Activated CD8-positive, alpha-beta memory T cell treated with anti-CD3 and anti-CD28 coated beads for 36 hours (primary cell): ENCODE results near the gene PCED1B. TPM values are rescaled to one million over a fixed set of nuclear protein-coding genes. Genes with fewer than 3 reads are reported as not detected.
"Not testable (repeated sequence)": the region's sequence is repeated elsewhere in the genome, so short reads cannot be mapped to it uniquely, and the experiment has no call there.

Experiments used
- CTCF ChIA-PET: fragments of 350-600 bp; sonication (Branson Sonifier 250); formaldehyde crosslinking; loops from one replicate; lab custom pipeline; 2021; ENCODE audit warnings: antibody characterized with exemption; lab: Charles Lee
- POLR2A ChIA-PET: fragments of 350-600 bp; sonication (Branson Sonifier 250); formaldehyde crosslinking; loops from one replicate; lab custom pipeline; 2021; ENCODE audit warnings: antibody characterized with exemption; lab: Charles Lee
- total RNA-seq, 2 experiments: library from RNA; stranded (reverse); gene quantifications; one replicate each; pipeline ENCODE4 v1.2.3, GENCODE V29; 2021

Gene PCED1B
- total RNA-seq, 2 experiments from 2014 or later, result 79.8 to 86.5 TPM

DNA sequence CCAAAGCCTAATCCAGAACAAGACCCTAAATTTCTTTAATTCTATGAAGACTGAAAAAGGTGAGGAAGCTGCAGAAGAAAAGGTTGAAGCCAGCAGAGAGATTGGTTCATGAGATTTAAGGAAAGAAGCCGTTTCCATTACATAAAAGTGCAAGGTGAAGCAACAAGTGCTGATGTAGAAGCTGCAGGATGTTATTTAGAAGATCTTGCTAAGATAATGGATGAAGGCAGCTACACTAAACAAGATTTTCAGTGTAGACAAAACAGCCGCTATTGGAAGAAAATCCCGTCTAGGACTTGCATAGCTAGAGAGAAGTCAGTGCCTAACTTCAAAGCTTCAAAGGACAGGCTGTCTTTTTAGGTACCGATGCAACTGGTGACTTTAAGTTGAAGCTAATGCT lies 65.8 kb downstream of the PCED1B start:
- CTCF ChIA-PET, result interaction anchor here (1.1 kb wide), 1 partner anchor 12 kb away, joined by 3 read pairs; no protein-coding TSS in a partner anchor
- POLR2A ChIA-PET, result no interaction called here

DNA sequence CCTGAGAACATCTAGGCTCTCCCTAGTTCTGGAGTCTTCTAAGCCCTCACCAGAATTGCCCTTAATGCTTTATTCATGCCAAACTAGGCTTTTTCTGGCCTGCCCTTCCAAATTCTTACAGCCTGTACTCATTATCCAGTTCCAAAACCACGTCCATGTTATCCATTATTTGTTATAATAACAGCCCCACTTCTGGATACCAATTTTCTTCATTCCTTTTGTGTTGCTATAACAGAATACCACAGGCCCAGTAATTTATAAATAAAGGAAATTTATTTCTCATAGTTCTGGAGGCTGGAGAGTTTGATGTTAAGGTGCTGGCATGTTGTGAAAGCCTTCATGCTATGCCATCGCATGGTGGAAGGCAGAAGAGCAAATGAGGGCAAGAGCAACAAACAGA lies 68.3 kb downstream of the PCED1B start:
- POLR2A ChIA-PET, result no interaction called here
- CTCF ChIA-PET, result no interaction called here

DNA sequence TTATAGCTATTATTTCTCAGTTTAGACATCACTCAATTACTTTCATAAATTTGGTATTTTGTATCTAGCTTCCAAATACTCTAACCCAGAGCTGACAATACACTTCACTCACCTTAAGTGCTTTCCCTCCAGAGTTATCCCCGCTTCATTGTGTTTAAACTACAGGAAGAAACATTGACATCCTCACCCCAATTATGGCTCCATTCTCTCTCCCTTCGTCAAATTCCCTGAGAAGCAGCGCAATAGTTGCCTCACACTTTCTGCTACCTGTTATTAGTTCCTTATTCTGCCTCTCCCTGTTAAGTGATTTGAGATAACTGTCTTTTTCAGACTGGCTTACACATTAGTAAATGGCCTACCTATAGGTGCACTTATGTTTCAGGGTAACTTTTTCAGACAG lies 69.7 kb downstream of the PCED1B start:
- ChIA-PET CTCF (interaction anchor here (1.5 kb wide), 1 partner anchor 249 kb away, joined by 3 read pairs; no protein-coding TSS in a partner anchor), POLR2A (no interaction called here)

DNA sequence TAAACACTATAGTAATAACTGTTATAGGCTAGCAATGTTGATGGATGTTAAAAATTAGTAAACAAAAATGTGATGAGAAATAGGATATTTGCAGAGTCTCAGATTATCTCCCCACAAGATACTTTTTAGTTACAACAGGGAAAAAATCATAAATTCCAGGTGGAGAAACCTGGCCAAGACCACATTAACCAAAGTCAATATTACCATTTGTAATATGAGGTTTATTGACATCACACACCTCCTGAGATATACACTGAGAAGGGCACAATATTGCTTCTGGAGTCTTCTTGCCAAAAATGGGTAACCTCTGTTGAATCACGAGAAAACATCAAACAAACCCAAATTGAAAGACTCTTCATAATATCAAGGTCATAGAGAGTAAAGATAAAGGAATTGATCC lies 72.7 kb downstream of the PCED1B start:
- POLR2A ChIA-PET, result no interaction called here
- CTCF ChIA-PET, result no interaction called here

DNA sequence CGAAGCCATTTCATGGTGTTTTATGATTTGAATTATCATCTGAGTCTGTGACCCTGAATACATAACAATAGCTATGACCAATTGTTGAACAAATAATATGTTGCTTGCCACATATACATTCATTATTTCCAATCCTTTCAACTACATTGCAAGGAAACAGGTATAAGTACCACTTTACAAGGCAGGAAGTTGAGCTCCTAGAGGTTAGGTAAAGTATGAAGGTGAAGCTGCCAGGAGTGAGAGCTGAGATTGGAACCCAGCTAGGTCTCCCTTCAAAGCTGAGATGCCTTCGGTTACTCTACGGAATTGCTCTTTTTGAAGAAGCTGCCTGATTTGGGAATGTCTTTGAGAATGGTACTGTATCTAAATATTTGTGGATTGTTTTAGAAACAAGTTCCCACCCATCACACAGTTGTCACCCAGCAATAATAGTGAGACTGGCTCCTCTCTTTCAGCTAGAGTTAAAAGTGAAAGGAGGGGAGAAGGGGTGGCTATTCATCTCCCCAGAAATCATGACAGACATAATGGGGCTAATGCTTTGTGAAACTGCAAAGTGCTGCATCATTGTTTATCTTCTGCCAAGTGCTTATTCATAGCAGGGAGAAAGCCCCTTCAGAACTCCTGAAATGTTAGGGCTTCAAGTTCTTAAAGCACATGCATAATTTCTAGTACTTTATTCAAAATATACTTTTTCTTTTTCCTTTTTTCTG lies 76.2 kb downstream of the PCED1B start:
- ChIA-PET CTCF (no interaction called here), POLR2A (no interaction called here)

DNA sequence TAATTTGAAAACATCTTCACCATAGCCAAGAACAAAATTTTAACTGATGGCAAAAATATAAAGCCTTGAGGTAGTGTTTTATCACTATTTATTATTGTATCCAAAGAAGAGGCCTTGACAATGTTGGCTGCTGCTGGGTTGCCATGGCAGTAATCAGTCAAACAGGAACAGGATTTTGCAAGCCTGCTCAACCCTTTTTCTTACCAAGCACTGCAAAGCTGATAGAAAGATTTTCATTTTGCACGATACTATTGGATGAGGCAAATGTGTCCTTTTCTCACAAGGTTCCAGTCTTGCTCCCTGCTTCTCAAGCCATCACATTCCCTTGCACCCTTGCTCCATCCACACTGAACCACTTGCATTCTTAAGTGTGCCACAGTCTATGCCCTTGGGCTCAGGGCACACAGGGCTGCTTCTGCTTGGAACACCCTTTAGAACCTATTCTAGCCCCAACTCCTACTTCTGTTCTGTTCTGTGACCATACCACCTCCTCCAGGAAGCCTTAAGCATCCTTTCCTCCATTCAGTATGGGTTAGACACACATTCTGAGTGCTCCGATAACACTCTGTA lies 76.8 kb downstream of the PCED1B start:
- POLR2A ChIA-PET, result no interaction called here
- CTCF ChIA-PET, result interaction anchor here (0.7 kb wide), 1 partner anchor 35 kb away, joined by 3 read pairs; no protein-coding TSS in a partner anchor

DNA sequence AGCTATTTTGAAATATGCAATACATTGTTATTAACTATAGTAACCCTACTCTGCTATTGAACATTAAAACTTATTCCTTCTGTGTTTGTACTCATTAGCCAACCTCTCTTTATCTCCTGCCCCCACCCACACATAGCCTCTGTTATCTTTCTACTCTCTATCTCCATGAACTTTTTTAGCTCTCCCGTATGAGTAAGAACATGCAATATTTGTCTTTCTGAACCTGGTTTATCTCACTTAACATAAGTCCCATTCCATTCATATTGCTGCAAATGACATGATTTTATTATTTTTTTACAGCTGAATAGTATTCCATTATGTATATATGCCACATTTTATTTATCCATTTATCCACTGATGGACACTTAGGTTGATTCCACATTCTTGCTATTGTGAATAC lies 79.4 kb downstream of the PCED1B start:
- ChIA-PET CTCF (no interaction called here), POLR2A (no interaction called here)

DNA sequence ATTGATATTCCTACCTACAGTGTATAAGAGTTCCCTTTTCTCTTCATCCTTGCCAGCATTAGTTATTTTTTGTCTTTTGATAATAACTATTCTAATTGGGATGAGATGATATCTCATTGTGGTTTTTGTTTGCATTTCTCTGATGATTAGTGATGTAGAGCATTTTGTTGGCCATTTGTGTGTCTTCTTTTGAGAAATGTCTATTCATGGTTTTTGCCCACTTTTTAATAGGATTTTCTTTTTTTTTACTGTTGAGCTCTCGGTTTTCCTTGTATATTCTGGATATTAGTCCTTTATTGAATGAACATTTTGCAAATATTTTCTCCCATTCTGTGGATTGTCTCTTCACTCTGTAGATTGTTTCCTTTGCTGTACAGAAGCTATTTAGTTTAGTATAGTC lies 79.9 kb downstream of the PCED1B start:
- CTCF ChIA-PET, result no interaction called here
- POLR2A ChIA-PET, result no interaction called here

DNA sequence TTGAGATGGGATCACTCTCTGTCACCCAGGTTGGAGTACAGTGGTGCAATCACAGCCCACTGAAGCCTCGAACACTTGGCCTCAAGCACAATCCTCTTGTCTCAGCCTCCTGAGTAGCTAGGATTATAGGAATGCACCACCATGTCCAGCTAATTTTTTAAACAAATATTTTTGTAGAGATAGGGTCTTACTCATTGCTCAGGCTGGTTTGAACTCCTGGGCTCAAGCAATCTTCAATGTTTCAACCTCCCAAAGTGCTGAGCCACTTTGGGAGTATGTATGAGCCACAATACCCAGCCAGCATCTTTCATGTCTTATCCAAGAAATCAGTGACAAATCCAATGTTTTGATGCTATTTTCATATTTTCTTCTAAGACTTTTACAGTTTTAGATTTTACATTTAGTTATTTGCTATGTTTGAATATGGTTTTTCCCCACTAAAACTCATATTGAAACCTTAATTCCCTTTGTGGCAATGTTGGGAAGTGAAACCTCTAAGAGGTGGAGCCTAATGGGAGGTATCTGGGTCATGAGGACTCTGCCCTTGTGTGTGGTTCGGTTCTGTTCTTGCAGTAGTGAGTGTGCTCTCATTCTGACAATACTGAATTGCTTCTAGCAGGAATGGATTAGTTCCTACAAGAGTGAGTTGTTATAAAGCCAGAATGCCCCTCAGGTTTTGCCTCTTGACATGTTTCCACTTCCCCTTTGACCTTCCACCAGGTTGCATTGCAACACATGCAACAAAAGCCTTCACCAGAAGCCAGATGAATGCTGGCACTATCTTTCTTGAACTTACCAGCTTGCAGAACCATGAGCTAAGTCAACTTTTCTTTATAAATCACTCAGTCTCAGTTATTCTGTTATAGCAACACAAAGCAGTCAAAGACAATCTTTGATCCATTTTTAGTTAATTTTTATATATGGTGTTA lies 81.2 kb downstream of the PCED1B start:
- POLR2A ChIA-PET, result no interaction called here
- CTCF ChIA-PET, result interaction anchor here (0.7 kb wide), 1 partner anchor 172 kb away, joined by 5 read pairs; no protein-coding TSS in a partner anchor

DNA sequence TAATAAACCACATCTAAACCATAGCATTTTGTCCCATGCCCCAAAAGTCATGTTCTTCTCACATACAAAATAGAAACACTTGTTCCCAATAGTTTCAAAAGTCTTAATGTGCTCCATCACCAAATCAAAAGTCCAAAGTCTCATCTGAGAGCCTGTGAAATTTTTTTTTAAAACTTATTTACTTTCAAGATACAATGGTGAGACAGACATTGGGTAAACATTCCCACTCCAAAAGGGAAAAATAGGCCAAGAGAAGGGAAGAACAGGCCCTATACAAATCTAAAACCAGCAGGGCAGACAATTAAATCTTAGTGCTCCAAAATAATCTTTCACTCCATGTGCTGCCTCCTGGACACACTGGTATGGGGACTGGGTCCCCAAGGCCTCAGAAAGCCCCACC lies 84.7 kb downstream of the PCED1B start:
- ChIA-PET POLR2A (no interaction called here), CTCF (no interaction called here)

DNA sequence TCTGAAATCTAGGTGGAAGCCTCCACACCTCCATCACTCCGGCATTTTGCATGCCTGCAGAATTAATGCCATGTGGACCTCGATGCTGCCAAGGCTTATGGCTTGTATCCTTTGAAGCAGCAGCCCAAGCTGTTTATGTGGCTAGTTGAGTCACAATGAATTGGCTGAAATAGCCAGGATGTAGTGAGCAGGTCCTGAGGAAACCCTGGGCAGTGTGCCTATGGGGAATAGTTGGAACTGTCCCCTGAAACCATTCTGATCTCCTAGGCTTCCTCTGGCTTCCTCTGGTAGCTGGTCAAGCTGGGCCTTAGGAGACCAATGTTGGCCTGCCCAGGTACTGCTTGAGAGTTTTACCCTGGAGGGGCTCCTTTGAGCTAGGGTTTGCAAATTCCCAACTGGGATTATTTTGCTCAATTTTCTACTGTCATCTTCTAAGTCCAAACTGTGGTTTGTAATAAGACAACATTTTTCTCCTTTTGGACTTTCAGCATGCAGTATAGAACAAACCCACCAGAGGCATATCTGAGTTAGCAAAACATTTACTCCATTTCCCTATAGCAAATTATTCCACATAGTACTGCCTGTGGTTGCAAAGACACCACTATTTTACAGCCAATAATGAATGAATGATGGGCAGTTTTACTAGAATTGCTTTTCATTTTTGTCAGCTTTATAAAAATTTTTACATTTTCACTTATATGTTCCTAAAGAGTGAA lies 85.5 kb downstream of the PCED1B start:
- POLR2A ChIA-PET, result no interaction called here
- CTCF ChIA-PET, result no interaction called here

DNA sequence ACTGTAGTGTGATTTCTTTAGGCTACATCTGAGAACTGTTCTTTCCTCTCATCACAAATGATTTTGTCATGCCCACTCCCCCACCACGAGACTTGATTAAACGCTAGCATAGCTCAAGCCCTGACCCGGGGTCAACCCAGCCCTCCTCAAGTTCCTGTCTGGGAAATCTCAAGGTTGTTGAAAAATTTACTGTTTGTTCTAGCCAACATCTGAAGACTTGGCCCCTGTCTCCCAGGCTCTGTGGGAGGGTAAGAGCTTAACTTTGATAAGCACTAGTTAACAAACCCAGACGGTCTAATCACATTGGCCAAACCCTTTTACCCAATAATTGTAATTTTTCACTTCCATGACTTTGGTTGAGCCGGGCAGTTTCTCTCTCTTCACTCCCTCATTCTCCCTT lies 86.5 kb downstream of the PCED1B start:
- ChIA-PET POLR2A (no interaction called here), CTCF (no interaction called here)

DNA sequence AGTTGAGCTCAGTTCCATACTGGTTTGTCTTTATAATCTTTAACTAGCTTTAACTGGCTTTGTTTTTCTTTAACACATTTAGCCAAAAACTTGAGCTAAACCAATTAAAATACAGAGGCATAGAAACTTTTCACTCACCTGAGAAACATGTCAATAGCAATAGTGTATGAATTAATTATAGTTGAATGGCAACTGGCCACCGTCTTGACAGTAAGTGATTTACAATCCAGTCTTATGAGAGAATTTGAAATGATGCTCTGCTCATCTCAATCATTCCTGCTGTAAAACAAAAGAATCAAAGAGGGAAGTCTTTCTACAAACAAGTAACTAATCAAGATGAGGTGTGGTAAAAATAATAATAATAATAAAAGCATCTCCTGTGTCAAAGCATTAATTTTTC lies 86.9 kb downstream of the PCED1B start:
- ChIA-PET POLR2A (no interaction called here), CTCF (no interaction called here)

DNA sequence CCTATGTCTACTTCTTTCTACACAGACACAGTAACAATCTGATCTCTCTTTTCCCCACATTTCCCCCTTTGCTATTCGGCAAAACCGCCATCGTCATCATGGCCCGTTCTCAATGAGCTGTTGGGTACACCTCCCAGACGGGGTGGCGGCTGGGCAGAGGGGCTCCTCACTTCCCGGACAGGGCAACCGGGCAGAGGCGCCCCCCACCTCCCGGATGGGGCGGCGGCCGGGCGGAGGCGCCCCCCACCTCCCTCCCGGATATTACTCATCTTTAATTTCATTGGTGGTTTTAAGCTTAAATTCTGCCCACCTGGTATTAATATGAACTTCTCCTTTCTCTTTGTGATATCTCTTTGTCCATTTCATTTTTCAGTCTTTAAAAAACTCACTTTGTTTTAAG lies 90.9 kb downstream of the PCED1B start:
- CTCF ChIA-PET, result not testable (repeated sequence)

DNA sequence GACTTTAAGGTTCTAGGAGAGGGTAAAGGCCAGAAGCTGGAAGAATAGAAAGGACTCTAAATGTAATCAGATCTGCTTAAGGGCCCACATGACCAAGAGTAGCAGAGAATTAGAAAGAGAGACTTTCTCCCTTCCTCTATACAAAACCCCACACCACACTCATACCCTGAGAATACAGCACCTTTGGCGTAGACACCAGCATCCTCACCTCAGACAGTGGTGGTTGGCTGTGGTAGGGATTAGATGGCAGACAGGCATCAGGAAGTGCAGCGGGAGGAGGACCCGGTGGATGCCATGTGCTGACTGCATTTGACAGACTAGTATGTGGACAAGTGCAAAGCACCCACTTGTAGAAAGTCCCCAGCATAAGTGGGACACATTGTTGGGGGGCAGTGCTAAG lies 98.6 kb downstream of the PCED1B start:
- ChIA-PET POLR2A (no interaction called here), CTCF (no interaction called here)

More for the DNA sequence above, 90.9 kb downstream of the PCED1B start:
- POLR2A ChIA-PET, result not testable (repeated sequence)

DNA sequence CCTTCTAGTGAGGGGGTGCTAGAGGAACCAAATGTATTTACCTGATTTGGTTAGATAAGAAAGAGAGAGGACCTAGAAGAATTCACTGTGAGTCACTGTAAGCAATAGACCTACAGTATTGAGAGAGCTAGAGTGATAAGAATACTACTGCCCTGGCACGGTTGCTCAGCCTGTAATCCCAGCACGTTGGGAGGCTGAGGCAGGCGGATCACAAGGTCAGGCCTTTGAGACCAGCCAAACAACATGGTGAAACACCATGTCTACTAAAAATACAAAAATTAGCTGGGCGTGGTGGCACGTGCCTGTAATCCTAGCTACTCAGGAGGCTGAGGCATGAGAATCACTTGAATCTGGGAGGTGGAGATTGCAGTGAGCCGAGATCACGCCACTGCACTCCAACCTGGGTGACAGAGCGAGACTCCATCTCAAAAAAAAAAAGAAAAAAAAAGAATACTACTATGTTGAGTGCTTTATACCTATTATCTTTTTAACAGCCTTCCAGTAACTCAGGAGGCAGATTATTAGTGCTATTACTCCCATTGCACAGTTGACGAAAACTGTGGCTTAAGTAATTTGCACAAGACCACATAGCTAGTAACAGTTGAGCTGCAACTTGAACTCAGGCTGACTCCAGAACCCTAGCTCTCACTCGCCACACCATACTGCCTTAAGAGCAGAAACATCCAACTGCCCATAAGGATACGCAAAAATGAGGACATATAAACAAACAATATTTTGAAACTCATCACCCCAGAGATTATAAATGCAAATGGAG lies 102.9 kb downstream of the PCED1B start:
- CTCF ChIA-PET, POLR2A ChIA-PET: not testable (repeated sequence)

DNA sequence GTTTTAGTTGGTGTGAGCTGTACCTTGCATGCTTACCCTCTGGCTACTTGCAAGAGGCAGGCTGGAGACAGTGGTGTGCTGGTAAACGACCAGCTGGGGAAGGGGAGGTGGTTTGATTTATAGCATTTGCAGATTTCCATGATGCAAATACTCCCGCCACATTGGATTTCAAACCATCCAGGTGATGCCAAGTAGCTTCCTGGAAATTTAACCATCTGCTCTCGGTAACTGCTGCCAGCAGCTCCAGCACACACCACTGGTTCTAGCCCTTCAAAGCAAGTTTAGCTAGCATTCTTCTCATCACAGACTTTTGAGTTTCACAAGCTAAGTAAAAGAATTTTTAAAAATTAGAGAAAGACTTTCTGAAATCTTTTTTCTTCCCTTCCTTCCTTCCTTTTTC lies 104.8 kb downstream of the PCED1B start:
- CTCF ChIA-PET, result no interaction called here
- POLR2A ChIA-PET, result no interaction called here

DNA sequence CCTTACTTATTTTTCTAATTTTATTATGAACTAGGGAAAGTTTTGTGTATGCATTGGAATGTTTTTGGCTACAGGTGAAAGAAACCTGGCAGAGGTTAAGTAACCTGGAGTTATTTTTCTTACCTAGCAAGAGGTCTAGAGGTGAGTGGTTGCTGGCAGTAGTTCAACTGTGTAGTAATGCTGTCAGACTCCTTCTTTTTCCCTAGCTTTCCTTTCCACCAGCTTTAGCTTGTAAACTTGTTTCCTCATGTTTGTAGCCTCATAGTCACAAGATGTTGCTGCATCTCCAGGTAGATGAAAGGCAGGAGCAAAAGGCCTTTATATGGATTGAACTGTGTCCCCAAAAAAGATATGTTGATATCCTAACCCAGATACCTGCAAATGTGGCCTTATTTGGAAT lies 105.4 kb downstream of the PCED1B start:
- ChIA-PET CTCF (no interaction called here), POLR2A (no interaction called here)

DNA sequence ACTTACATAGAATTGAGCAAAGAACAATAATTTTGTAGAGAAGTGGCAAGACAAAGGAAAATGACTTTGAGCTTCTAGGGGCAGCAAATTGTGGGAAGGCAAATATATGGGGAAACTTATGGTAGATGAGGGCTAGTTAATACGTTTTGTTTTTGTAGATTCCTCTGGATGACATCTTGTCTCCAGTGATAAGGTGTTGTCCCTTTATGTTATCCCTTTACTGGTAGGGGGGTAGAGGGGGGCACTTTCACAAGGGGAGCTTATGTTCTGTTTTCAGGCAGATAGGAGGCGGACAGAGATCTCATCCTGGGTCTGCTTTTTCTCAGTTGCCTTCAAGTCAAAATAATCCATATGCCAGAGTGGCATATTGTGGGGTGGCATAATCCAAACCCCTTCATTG lies 106.8 kb downstream of the PCED1B start:
- POLR2A ChIA-PET, result interaction anchor here (0.6 kb wide), 1 partner anchor 25 kb away, joined by 5 read pairs; no protein-coding TSS in a partner anchor
- CTCF ChIA-PET, result interaction anchor here (1.7 kb wide), 1 partner anchor 12 kb away, joined by 3 read pairs; no protein-coding TSS in a partner anchor
